Skeletal muscle tissue (tissue), 4 donors: ENCODE data around the gene PDCD1. TPM values are rescaled to one million over a fixed set of nuclear protein-coding genes. Genes with fewer than 3 reads are reported as not detected.

Experiments
- H3K27ac ChIP-seq: one replicate; pipeline ENCODE4 v1.7.0; 2013; ENCODE audit warnings: mild to moderate bottlenecking, low read depth, low read length, inconsistent platforms
- H3K27me3 ChIP-seq, 3 donors: one replicate each; pipeline ENCODE4 v1.7.0; 2013; ENCODE audit warnings: low read length in 3 of 3; ENCODE audit not compliant: control insufficient read depth in 3 of 3, insufficient read depth in 3 of 3
- H3K36me3 ChIP-seq, 3 donors: one replicate each; pipeline ENCODE4 v1.7.0; 2013; ENCODE audit warnings: low read length in 3 of 3; ENCODE audit not compliant: control insufficient read depth in 3 of 3, insufficient read depth in 3 of 3
- H3K4me1 ChIP-seq, 3 donors: one replicate each; pipeline ENCODE4 v1.7.0; 2013; ENCODE audit warnings: low read length in 3 of 3, mild to moderate bottlenecking in 3 of 3; ENCODE audit not compliant: control insufficient read depth in 3 of 3, insufficient read depth in 3 of 3
- H3K4me3 ChIP-seq, 3 donors: one replicate each; pipeline ENCODE4 v1.7.0; 2013; ENCODE audit warnings: low read length in 3 of 3
- H3K9ac ChIP-seq, 3 donors: one replicate each; pipeline ENCODE4 v1.7.0; 2013; ENCODE audit warnings: low read length in 3 of 3, mild to moderate bottlenecking in 3 of 3, moderate library complexity in 2 of 3, low read depth in 1 of 3
- H3K9me3 ChIP-seq, 3 donors: one replicate each; pipeline ENCODE4 v1.7.0; 2013; ENCODE audit warnings: low read length in 3 of 3; ENCODE audit not compliant: control insufficient read depth in 3 of 3
- total RNA-seq: library from RNA; depleted of rRNA; stranded (reverse); fragments of >200 nt; gene quantifications from one replicate; pipeline ENCODE4 v1.2.3, GENCODE V29; 2014
- donor health status: Osteomylitis.

PDCD1 gene
- total RNA-seq, 1 donor from 2014 or later = not detected

- H3K9ac ChIP-seq = peak overlapping the region; percentile 64 to 78 (median 72)
- H3K27me3 ChIP-seq = peaks cover 0 to 4% (median 0%) of the 10 kb centered on the region in 3 donors
- H3K4me3 ChIP-seq = peak overlapping the region; percentile 43 to 67 (median 58)
- peak overlapping the region; percentile 44 for H3K27ac ChIP-seq
- no peaks in the 10 kb centered on the region for H3K9me3 ChIP-seq
- H3K36me3 ChIP-seq = no peaks in the 10 kb centered on the region
- H3K4me1 ChIP-seq = peaks cover 6 to 18% (median 16%) of the 10 kb centered on the region in 3 donors
These were observed 14.5 kb downstream of the PDCD1 start for GRCh38 chr2:241844066-241844728.

DNA sequence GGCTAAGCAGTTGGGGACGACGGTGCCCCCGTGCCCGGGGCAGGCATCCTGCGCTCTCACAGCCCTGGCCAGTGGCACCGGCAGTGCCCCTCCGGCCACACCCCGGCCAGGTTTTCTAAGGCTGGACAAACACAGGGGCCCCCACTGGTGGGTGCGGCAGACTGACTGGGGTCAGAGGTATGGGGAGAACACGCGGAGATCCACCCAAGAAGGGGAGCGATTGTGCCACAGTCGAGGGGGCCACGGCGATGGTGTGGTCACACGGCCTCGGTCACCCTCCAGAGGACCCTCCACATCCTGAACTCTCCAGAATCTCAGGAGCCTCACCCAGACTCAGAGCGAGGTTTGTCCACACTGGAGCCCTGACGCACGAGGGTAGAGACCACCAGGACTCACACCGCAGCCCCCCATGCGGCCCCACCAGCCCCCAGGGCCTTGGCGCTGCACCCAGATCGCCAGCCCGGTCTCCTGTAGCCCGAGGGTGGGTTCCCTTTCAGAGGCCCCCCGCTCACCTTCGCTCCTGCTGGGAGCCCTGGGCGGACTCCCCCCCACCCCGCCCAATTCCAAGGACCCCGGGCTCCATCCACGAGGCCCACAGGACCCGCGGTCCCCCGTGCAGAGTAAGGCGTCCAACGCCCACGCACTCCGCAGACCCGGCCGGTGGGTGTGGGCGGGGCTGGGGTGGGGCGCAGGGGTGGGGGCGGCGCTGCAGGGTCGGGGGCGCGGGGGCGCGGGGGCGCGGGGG is 15.2 kb downstream of the PDCD1 start:
- peak overlapping the region; percentile 18 for H3K27ac ChIP-seq
- H3K9ac ChIP-seq = no peak overlapping the region
- peaks cover 0 to 4% (median 0%) of the 10 kb centered on the region in 3 donors for H3K27me3 ChIP-seq
- H3K4me3 ChIP-seq = peak overlapping the region in 1 of 3 donors; percentile 13
- H3K36me3 ChIP-seq = no peaks in the 10 kb centered on the region
- peaks cover 6 to 18% (median 16%) of the 10 kb centered on the region in 3 donors for H3K4me1 ChIP-seq
- no peaks in the 10 kb centered on the region for H3K9me3 ChIP-seq

DNA sequence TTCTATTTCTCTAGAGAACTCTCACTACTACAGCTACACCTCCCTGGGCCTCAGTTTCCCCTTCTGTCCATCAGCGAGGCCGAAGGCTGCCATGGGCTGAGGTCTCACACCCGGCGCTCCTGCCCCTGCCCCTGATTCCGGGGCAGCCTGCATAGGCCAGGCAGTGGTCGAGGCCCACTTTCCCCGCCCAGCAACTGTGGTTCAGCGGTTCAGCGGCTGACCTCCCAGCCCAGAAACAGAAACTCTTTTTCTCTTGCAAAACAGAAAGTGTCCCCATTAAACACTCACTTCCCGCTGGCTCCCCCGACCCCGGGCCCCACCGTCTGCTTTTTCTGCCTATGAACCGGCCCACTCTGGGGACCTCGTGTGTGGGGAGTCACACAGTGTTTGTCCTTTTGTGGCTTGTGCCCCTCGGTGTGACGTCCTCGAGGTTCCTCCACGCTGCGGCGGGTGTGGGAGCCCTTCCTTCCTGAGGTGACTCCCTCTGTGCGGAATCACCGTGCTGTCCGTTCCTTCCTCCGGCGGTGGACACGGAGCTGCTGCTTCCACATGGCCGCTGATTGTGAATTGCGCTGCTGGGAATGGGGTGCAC is 16.0 kb downstream of the PDCD1 start:
- H3K4me3 ChIP-seq = peak overlapping the region in 2 of 3 donors; percentile 27 to 29
- peak overlapping the region; percentile 18 for H3K27ac ChIP-seq
- no peaks in the 10 kb centered on the region for H3K9me3 ChIP-seq
- H3K4me1 ChIP-seq = peaks cover 6 to 18% (median 16%) of the 10 kb centered on the region in 3 donors
- no peak overlapping the region for H3K9ac ChIP-seq
- no peaks in the 10 kb centered on the region for H3K36me3 ChIP-seq
- H3K27me3 ChIP-seq = peaks cover 0 to 4% (median 2%) of the 10 kb centered on the region in 3 donors

- peaks cover 6 to 18% (median 16%) of the 10 kb centered on the region in 3 donors for H3K4me1 ChIP-seq
- H3K27ac ChIP-seq = no peak overlapping the region
- H3K4me3 ChIP-seq = no peak overlapping the region
- H3K36me3 ChIP-seq = no peaks in the 10 kb centered on the region
- no peaks in the 10 kb centered on the region for H3K9me3 ChIP-seq
- peaks cover 0 to 8% (median 2%) of the 10 kb centered on the region in 3 donors for H3K27me3 ChIP-seq
- no peak overlapping the region for H3K9ac ChIP-seq
These were observed 16.7 kb downstream of the PDCD1 start for GRCh38 chr2:241842067-241842415.

DNA sequence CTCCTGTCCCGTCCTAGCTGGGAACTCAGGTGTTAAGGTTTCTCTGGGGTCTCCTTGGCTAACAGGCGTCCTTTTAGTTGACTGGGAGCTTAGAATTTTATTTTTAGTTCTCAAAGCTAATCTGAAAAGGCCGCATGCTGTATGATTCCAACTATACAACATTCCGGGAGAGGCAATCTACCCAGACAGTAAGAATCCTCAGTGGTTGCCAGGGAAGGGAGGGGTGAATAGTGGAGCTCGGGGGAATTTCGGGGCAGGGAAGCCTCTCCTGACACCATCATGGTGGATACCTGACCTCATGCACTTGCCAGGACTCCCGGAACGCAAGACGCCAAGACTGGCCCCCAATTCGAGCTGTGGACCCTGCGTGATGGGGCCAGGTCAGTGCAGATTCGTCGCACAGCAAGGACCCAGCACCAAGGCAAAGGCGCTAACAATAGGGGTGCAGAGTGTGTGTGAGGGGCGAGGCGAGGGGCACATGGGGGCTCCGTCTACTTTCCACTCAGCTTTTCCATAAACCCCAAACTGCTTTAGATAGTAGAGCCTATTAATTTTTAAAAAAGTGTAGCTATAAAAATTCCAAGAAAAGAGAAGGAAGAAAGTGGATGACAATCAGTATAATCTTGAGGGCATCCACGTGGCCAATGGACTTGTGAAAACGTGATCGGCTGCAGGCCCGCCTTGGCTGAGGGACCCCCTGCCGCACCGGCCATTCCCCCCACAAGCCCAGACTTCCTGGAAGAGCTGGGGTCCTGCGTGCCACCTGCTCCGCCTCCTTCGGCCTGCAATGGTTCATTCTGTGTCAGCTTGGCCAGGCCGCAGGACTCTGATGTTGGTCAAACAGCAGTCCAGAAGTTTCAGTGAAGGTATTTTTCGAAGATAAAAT is 17.3 kb downstream of the PDCD1 start:
- peaks cover 0 to 8% (median 2%) of the 10 kb centered on the region in 3 donors for H3K27me3 ChIP-seq
- H3K4me1 ChIP-seq = peaks cover 6 to 18% (median 16%) of the 10 kb centered on the region in 3 donors
- H3K4me3 ChIP-seq = no peak overlapping the region
- H3K9ac ChIP-seq = no peak overlapping the region
- no peaks in the 10 kb centered on the region for H3K36me3 ChIP-seq
- no peaks in the 10 kb centered on the region for H3K9me3 ChIP-seq
- no peak overlapping the region for H3K27ac ChIP-seq

- no peaks in the 10 kb centered on the region for H3K9me3 ChIP-seq
- peaks cover 0 to 5% (median 4%) of the 10 kb centered on the region in 3 donors for H3K27me3 ChIP-seq
- H3K9ac ChIP-seq = no peak overlapping the region
- no peak overlapping the region for H3K27ac ChIP-seq
- no peak overlapping the region for H3K4me3 ChIP-seq
- no peaks in the 10 kb centered on the region for H3K36me3 ChIP-seq
- peaks cover 0 to 4% (median 0%) of the 10 kb centered on the region in 3 donors for H3K4me1 ChIP-seq
These were observed 21.3 kb downstream of the PDCD1 start for GRCh38 chr2:241837197-241837965.

GRCh38 chr2:241836292-241836691 is 22.4 kb downstream of the PDCD1 start:
- Histone ChIP-seq H3K9me3 (no peaks in the 10 kb centered on the region), H3K4me1 (peaks cover 0 to 2% (median 0%) of the 10 kb centered on the region in 3 donors), H3K9ac (no peak overlapping the region), H3K36me3 (no peaks in the 10 kb centered on the region), H3K4me3 (no peak overlapping the region), H3K27ac (no peak overlapping the region), H3K27me3 (peaks cover 0 to 5% (median 4%) of the 10 kb centered on the region in 3 donors)

GRCh38 chr2:241835611-241836010 is 23.1 kb downstream of the PDCD1 start:
- Histone ChIP-seq H3K9ac (no peak overlapping the region), H3K9me3 (no peaks in the 10 kb centered on the region), H3K36me3 (no peaks in the 10 kb centered on the region), H3K4me3 (no peak overlapping the region), H3K27ac (no peak overlapping the region), H3K4me1 (no peaks in the 10 kb centered on the region), H3K27me3 (peaks cover 0 to 5% (median 4%) of the 10 kb centered on the region in 3 donors)
